ENCODE measurements around the gene GSTO1. TPM values are rescaled to one million over a fixed set of nuclear protein-coding genes. Genes with fewer than 3 reads are reported as not detected.

The GSTO1 gene
- total and polyA plus RNA-seq, 2 of the 13 experiments (the other 11 are each of a cell fraction or from before 2014, with no cell fraction given), result 228 to 300 TPM

DNA sequence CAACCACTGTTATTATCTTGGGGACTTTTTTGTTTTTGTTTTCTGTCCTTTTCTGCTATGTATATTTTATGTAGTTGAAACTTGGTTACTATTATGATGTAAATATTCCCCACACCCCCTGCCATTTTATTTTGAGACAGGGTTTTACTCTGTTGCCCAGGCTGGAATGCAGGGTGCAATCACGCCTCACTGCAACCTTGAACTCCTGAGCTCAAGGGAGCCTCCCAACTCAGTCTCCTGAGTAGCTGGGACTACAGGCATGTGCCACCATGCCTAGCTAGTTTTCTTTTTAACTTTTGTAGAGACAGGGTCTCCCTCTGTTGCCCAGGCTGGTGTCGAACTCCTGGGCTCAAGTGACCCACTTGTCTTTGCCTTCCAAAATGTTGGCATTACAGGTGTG, 32.2 kb downstream of the GSTO1 start (continued):
- TF ChIP-seq, protein P1, sequence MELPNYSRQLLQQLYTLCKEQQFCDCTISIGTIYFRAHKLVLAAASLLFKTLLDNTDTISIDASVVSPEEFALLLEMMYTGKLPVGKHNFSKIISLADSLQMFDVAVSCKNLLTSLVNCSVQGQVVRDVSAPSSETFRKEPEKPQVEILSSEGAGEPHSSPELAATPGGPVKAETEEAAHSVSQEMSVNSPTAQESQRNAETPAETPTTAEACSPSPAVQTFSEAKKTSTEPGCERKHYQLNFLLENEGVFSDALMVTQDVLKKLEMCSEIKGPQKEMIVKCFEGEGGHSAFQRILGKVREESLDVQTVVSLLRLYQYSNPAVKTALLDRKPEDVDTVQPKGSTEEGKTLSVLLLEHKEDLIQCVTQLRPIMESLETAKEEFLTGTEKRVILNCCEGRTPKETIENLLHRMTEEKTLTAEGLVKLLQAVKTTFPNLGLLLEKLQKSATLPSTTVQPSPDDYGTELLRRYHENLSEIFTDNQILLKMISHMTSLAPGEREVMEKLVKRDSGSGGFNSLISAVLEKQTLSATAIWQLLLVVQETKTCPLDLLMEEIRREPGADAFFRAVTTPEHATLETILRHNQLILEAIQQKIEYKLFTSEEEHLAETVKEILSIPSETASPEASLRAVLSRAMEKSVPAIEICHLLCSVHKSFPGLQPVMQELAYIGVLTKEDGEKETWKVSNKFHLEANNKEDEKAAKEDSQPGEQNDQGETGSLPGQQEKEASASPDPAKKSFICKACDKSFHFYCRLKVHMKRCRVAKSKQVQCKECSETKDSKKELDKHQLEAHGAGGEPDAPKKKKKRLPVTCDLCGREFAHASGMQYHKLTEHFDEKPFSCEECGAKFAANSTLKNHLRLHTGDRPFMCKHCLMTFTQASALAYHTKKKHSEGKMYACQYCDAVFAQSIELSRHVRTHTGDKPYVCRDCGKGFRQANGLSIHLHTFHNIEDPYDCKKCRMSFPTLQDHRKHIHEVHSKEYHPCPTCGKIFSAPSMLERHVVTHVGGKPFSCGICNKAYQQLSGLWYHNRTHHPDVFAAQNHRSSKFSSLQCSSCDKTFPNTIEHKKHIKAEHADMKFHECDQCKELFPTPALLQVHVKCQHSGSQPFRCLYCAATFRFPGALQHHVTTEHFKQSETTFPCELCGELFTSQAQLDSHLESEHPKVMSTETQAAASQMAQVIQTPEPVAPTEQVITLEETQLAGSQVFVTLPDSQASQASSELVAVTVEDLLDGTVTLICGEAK (IDR thresholded peaks at IDR 0.05), result no peak
- TF ChIP-seq, protein P1 (CRISPR knock-in tag; IDR thresholded peaks at IDR 0.05), result no peak
- no peak for TF ChIP-seq ZNF460 (CRISPR knock-in tag; IDR thresholded peaks at IDR 0.05; ENCODE audit: borderline replicate concordance)
- TF ChIP-seq NFKBIZ (CRISPR knock-in tag; IDR thresholded peaks at IDR 0.05), result no peak
- TF ChIP-seq, protein P2, sequence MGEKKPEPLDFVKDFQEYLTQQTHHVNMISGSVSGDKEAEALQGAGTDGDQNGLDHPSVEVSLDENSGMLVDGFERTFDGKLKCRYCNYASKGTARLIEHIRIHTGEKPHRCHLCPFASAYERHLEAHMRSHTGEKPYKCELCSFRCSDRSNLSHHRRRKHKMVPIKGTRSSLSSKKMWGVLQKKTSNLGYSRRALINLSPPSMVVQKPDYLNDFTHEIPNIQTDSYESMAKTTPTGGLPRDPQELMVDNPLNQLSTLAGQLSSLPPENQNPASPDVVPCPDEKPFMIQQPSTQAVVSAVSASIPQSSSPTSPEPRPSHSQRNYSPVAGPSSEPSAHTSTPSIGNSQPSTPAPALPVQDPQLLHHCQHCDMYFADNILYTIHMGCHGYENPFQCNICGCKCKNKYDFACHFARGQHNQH (CRISPR knock-in tag; IDR thresholded peaks at IDR 0.05), result peak; percentile 50; the same call in 1 of the 2 replicates
- TF ChIP-seq PAX8 (CRISPR knock-in tag; IDR thresholded peaks at IDR 0.05; ENCODE audit: borderline replicate concordance), result no peak
- peak; percentile 53; the same call in 1 of the 2 replicates for TF ChIP-seq ZMYM3 (CRISPR knock-in tag; IDR thresholded peaks at IDR 0.05)
- no peak for TF ChIP-seq KAT2B (IDR thresholded peaks at IDR 0.05; ENCODE audit: borderline replicate concordance, low read depth, low read length)
- TF ChIP-seq, protein P3, sequence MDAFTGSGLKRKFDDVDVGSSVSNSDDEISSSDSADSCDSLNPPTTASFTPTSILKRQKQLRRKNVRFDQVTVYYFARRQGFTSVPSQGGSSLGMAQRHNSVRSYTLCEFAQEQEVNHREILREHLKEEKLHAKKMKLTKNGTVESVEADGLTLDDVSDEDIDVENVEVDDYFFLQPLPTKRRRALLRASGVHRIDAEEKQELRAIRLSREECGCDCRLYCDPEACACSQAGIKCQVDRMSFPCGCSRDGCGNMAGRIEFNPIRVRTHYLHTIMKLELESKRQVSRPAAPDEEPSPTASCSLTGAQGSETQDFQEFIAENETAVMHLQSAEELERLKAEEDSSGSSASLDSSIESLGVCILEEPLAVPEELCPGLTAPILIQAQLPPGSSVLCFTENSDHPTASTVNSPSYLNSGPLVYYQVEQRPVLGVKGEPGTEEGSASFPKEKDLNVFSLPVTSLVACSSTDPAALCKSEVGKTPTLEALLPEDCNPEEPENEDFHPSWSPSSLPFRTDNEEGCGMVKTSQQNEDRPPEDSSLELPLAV (CRISPR knock-in tag; conservative IDR thresholded peaks at IDR 0.05; ENCODE audit: low read depth), result no peak
- no peak for TF ChIP-seq ZMAT3 (CRISPR knock-in tag; conservative IDR thresholded peaks at IDR 0.05)
- peak in 1 of 2 experiments; percentile 53; a peak in 2 of 4 replicates for TF ChIP-seq EP300 (IDR thresholded peaks at IDR 0.05; ENCODE audit: low read depth in 2 of 2, low read length in 2 of 2)
- no peak; the same call in 1 of the 2 replicates for TF ChIP-seq EP300 (CRISPR knock-in tag; IDR thresholded peaks at IDR 0.05; ENCODE audit: borderline replicate concordance)
- no peak for TF ChIP-seq GATA4 (IDR thresholded peaks at IDR 0.05; ENCODE audit: borderline replicate concordance, low read depth)
- no peak for TF ChIP-seq ZNF230 (CRISPR knock-in tag; IDR thresholded peaks at IDR 0.05)
- no peak for TF ChIP-seq IKZF1 (IDR thresholded peaks at IDR 0.05)
- TF ChIP-seq HOXA3 (CRISPR knock-in tag; IDR thresholded peaks at IDR 0.05), result 0 out of 2 replicates have a peak, but pooled peaks have one; percentile 46
- no peak for TF ChIP-seq ZFP62 (CRISPR knock-in tag; IDR thresholded peaks at IDR 0.05)
- TF ChIP-seq PHF21A (CRISPR knock-in tag; IDR thresholded peaks at IDR 0.05), result 0 out of 2 replicates have a peak, but pooled peaks have one; percentile 46
- TF ChIP-seq ZNF432 (CRISPR knock-in tag; IDR thresholded peaks at IDR 0.05; ENCODE audit: borderline replicate concordance), result no peak
- no peak for TF ChIP-seq GLI4 (CRISPR knock-in tag; IDR thresholded peaks at IDR 0.05; ENCODE audit: borderline replicate concordance)
- no peak for TF ChIP-seq PTBP1 (IDR thresholded peaks at IDR 0.05; ENCODE audit: low read depth, low read length, poor library complexity, severe bottlenecking)

Data from HepG2 (cell line).